Naive thymus-derived CD4-positive, alpha-beta T cell (primary cell): ENCODE results near the gene TAAR5. TPM values are rescaled to one million over a fixed set of nuclear protein-coding genes. Genes with fewer than 3 reads are reported as not detected.
"Not testable (repeated sequence)": the region's sequence is repeated elsewhere in the genome, so short reads cannot be mapped to it uniquely, and the experiment has no call there.

Experiments used
- ATAC-seq: fragments of 150-1000 bp; cut with Tn5 transposase; 2 replicates; pipeline ENCODE4 v1.10.0; 2021; ENCODE audit warnings: mild to moderate bottlenecking, moderate library complexity
- CTCF ChIA-PET: fragments of 350-600 bp; sonication (Branson Sonifier 250); formaldehyde crosslinking; loops from one replicate; lab custom pipeline; 2021; ENCODE audit warnings: antibody characterized with exemption; lab: Charles Lee
- POLR2A ChIA-PET: fragments of 350-600 bp; sonication (Branson Sonifier 250); formaldehyde crosslinking; loops from one replicate; lab custom pipeline; 2021; ENCODE audit warnings: antibody characterized with exemption, inconsistent platforms; lab: Charles Lee
- DNase-seq, 9 donors: peaks; one replicate each; pipeline versions ENCODE4 v3.0.0 to v3.0.0-alpha.2; 2020 to 2022; ENCODE audit warnings: mixed read lengths in 1 of 9
- H3K27ac ChIP-seq: one replicate; pipeline ENCODE4 v1.7.0; 2013; ENCODE audit warnings: mild to moderate bottlenecking, low read depth, low read length, moderate library complexity
- H3K27me3 ChIP-seq, 2 donors: one replicate each; pipeline ENCODE4 v1.7.0; 2013; ENCODE audit warnings: low read length in 2 of 2, mild to moderate bottlenecking in 2 of 2, moderate library complexity in 2 of 2; ENCODE audit not compliant: control insufficient read depth in 2 of 2, insufficient read depth in 2 of 2
- H3K36me3 ChIP-seq, 3 experiments: 1 replicate in 2 of 3; 2 replicates in 1 of 3; pipeline ENCODE4 v1.7.0; 2013; ENCODE audit warnings: low read length in 3 of 3, mild to moderate bottlenecking in 3 of 3, moderate library complexity in 1 of 3; ENCODE audit not compliant: insufficient read depth in 3 of 3, control insufficient read depth in 2 of 3
- H3K4me1 ChIP-seq, 2 donors: one replicate each; pipeline ENCODE4 v1.7.0; 2013; ENCODE audit warnings: low read length in 2 of 2, mild to moderate bottlenecking in 2 of 2, moderate library complexity in 1 of 2; ENCODE audit not compliant: control insufficient read depth in 2 of 2, insufficient read depth in 2 of 2
- H3K4me3 ChIP-seq: 2 replicates; pipeline ENCODE4 v1.7.0; 2013; ENCODE audit warnings: mild to moderate bottlenecking, low read length
- H3K9me3 ChIP-seq, 3 experiments: 1 replicate in 2 of 3; 2 replicates in 1 of 3; pipeline ENCODE4 v1.7.0; 2013; ENCODE audit warnings: low read length in 3 of 3; ENCODE audit not compliant: control insufficient read depth in 2 of 3
- H3K27ac Mint-ChIP-seq, 9 donors: one replicate each; pipeline ENCODE4 v1.8.0; 2020 to 2022; ENCODE audit warnings: mixed read lengths in 9 of 9, mild to moderate bottlenecking in 8 of 9, moderate library complexity in 5 of 9, inconsistent platforms in 2 of 9
- H3K27me3 Mint-ChIP-seq, 5 donors: one replicate each; pipeline ENCODE4 v1.8.0; 2021 to 2022; ENCODE audit warnings: mixed read lengths in 5 of 5, mild to moderate bottlenecking in 1 of 5
- H3K36me3 Mint-ChIP-seq, 5 donors: one replicate each; pipeline ENCODE4 v1.8.0; 2020 to 2022; ENCODE audit warnings: mixed read lengths in 5 of 5, mild to moderate bottlenecking in 3 of 5, inconsistent platforms in 1 of 5
- H3K4me1 Mint-ChIP-seq, 7 donors: one replicate each; pipeline ENCODE4 v1.8.0; 2020 to 2022; ENCODE audit warnings: mixed read lengths in 7 of 7, mild to moderate bottlenecking in 3 of 7, inconsistent platforms in 1 of 7
- H3K4me3 Mint-ChIP-seq, 10 donors: one replicate each; pipeline ENCODE4 v1.8.0; 2020 to 2022; ENCODE audit warnings: mild to moderate bottlenecking in 10 of 10, mixed read lengths in 10 of 10, moderate library complexity in 6 of 10, inconsistent platforms in 2 of 10
- H3K9me3 Mint-ChIP-seq, 11 donors: one replicate each; pipeline ENCODE4 v1.8.0; 2020 to 2022; ENCODE audit warnings: mixed read lengths in 11 of 11, mild to moderate bottlenecking in 4 of 11, inconsistent platforms in 1 of 11, moderate library complexity in 1 of 11
- intact Hi-C, 2 donors: fragments of 100-400 bp; cut with micrococcal nuclease; formaldehyde crosslinking; loops; one replicate each; pipeline ENCODE4 v1.15.1; 2023
- polyA plus RNA-seq, 2 donors: library from polyadenylated mRNA; unstranded; fragments of 300-500 nt; fragmentation: Illumina TruSeq; gene quantifications; one replicate each; pipeline ENCODE4 v1.2.3, GENCODE V29; 2021
- total RNA-seq, 6 experiments: library from RNA in 5 of 6; stranded (reverse) in 5 of 6; gene quantifications; 1 replicate in 5 of 6; 2 replicates in 1 of 6; pipeline ENCODE4 v1.2.3 and lab custom pipeline; 2021 to 2026

The TAAR5 gene, protein sequence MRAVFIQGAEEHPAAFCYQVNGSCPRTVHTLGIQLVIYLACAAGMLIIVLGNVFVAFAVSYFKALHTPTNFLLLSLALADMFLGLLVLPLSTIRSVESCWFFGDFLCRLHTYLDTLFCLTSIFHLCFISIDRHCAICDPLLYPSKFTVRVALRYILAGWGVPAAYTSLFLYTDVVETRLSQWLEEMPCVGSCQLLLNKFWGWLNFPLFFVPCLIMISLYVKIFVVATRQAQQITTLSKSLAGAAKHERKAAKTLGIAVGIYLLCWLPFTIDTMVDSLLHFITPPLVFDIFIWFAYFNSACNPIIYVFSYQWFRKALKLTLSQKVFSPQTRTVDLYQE
- total RNA-seq (not detected), polyA plus RNA-seq (not detected), total RNA-seq (lab: John Stamatoyannopoulos, UW) (not detected)

DNA sequence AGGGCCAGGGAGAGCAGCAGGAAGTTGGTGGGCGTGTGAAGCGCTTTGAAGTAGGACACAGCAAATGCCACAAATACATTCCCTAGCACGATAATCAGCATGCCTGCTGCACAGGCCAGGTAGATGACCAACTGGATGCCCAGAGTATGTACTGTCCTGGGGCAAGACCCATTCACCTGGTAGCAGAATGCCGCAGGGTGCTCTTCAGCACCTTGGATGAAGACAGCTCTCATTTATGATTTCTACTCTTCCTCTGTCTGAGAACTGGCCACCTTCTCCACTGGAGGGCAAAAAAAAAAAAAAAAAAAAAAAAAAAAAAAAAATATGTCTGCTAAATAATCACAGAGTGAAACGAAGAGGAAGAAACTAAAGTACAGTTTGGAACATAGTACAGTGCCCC lies at the start of gene TAAR5:
TAAR5 (minus strand) TSS at position 288 of the 400 bp plus-strand sequence; CDS start at position 233, 55 bp downstream.
- no peaks in the 10 kb centered on the region for H3K36me3 Mint-ChIP-seq
- peaks cover 0 to 1% (median 0%) of the 10 kb centered on the region in 11 donors for H3K9me3 Mint-ChIP-seq
- peaks cover 16 to 43% (median 30%) of the 10 kb centered on the region in 5 donors for H3K27me3 Mint-ChIP-seq
- H3K4me3 Mint-ChIP-seq, result no peak within 1 kb of the TSS
- no peaks in the 10 kb centered on the region for H3K4me1 Mint-ChIP-seq
- intact Hi-C loops, result no loop called here
- H3K27ac ChIP-seq, result no peak within 1 kb of the TSS
- no peak for DNase-seq
- H3K27ac Mint-ChIP-seq, result no peak within 1 kb of the TSS
- H3K4me1 ChIP-seq, result no peaks in the 10 kb centered on the region
- no peak within 1 kb of the TSS for H3K4me3 ChIP-seq
- no peak for ATAC-seq
- no peaks in the 10 kb centered on the region for H3K36me3 ChIP-seq
- ChIA-PET POLR2A (no interaction called here), CTCF (no interaction called here)
- H3K9me3 ChIP-seq, result no peaks in the 10 kb centered on the region
- no peaks in the 10 kb centered on the region for H3K27me3 ChIP-seq

DNA sequence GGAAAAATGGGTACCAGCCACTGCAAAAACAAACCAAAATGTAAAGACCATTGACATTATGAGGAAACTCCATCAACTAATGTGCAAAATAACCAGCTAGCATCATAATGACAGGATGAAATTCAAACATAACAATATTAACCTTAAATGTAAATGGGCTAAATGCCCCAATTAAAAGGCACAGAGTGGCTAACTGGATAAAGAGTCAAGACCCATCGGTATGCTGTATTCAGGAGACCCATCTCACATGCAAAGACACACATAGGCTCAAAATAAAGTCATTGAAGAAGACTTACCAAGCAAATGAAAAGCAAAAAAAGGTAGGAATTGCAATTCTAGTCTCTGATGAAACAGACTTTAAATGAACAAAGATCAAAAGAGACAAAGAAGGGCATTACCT lies 47.6 kb upstream of the TAAR5 start:
- ATAC-seq, H3K36me3 Mint-ChIP-seq, H3K9me3 ChIP-seq, POLR2A ChIA-PET, CTCF ChIA-PET, DNase-seq, intact Hi-C loops, H3K4me1 ChIP-seq, H3K27me3 ChIP-seq, H3K36me3 ChIP-seq, H3K4me1 Mint-ChIP-seq, H3K4me3 Mint-ChIP-seq, H3K27ac Mint-ChIP-seq, H3K4me3 ChIP-seq, H3K27ac ChIP-seq: not testable (repeated sequence)
- Mint-ChIP-seq H3K9me3 (peaks cover 0 to 13% (median 0%) of the 10 kb centered on the region in 11 donors), H3K27me3 (peaks cover 35 to 44% (median 42%) of the 10 kb centered on the region in 5 donors)

- H3K4me1 ChIP-seq, H3K4me1 Mint-ChIP-seq, H3K36me3 ChIP-seq, intact Hi-C loops, H3K9me3 ChIP-seq, ATAC-seq, H3K27ac ChIP-seq, CTCF ChIA-PET, POLR2A ChIA-PET, H3K4me3 ChIP-seq, H3K27me3 ChIP-seq, H3K27ac Mint-ChIP-seq, H3K4me3 Mint-ChIP-seq, DNase-seq, H3K36me3 Mint-ChIP-seq: not testable (repeated sequence)
- Mint-ChIP-seq H3K27me3 (peaks cover 35 to 47% (median 42%) of the 10 kb centered on the region in 5 donors), H3K9me3 (peaks cover 0 to 13% (median 0%) of the 10 kb centered on the region in 11 donors)
Measured at GRCh38 chr6:132635906-132636305, 46.4 kb upstream of the TAAR5 start.

DNA sequence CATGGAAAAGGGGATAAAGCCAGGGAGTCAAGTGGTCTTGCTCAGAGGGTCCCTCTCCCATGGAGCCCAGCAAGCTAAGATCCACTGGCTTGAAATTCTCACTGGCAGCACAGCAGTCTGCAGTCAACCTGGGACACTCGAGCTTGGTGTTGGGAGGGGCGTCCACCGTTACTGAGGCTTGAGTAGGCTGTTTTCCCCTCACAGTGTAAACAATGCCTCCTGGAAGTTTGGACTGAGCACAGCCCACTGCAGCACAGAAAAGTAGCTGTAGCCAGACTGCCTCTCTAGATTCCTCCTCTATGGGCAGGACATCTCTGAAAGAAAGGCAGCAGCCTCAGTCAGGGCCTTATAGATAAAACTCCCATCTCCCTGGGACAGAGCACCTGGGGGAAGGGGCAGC lies 45.7 kb upstream of the TAAR5 start:
- CTCF ChIA-PET, H3K4me3 Mint-ChIP-seq, intact Hi-C loops, H3K4me1 ChIP-seq, H3K4me3 ChIP-seq, H3K9me3 ChIP-seq, ATAC-seq, POLR2A ChIA-PET, H3K36me3 Mint-ChIP-seq, H3K4me1 Mint-ChIP-seq, H3K36me3 ChIP-seq, H3K27me3 ChIP-seq, H3K27ac ChIP-seq, DNase-seq, H3K27ac Mint-ChIP-seq: not testable (repeated sequence)
- H3K9me3 Mint-ChIP-seq, result peaks cover 0 to 13% (median 0%) of the 10 kb centered on the region in 11 donors
- peaks cover 33 to 52% (median 42%) of the 10 kb centered on the region in 5 donors for H3K27me3 Mint-ChIP-seq

DNA sequence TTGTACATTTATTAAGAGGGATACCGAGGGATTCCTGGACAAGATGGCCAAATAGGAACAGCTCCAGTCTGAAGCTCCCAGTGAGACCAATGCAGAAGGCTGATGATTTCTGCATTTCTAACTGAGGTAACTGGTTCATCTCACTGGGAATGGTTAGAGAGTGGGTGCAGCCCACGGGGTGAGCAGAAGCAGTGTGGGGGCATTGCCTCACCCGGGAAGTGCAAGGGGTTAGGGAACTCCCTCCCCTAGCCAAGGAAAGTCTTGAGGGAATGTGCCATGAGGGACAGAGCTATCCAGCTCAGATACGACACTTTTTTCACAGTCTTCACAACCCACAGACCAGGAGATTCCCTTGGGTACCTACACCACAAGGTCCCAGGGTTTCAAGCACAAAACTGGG lies 45.3 kb upstream of the TAAR5 start:
- intact Hi-C loops, result no loop called here
- Histone ChIP-seq H3K27me3 (no peaks in the 10 kb centered on the region), H3K9me3 (no peaks in the 10 kb centered on the region), H3K4me1 (no peaks in the 10 kb centered on the region), H3K4me3 (no peak overlapping the region), H3K27ac (no peak overlapping the region), H3K36me3 (no peaks in the 10 kb centered on the region)
- Mint-ChIP-seq H3K4me1 (no peaks in the 10 kb centered on the region), H3K4me3 (no peak overlapping the region), H3K27ac (no peak overlapping the region), H3K27me3 (peaks cover 33 to 52% (median 42%) of the 10 kb centered on the region in 5 donors), H3K9me3 (peaks cover 0 to 13% (median 0%) of the 10 kb centered on the region in 11 donors), H3K36me3 (no peaks in the 10 kb centered on the region)
- ChIA-PET POLR2A (no interaction called here), CTCF (no interaction called here)
- DNase-seq (no peak), ATAC-seq (no peak)

- H3K4me1 ChIP-seq, result no peaks in the 10 kb centered on the region
- no peak overlapping the region for H3K4me3 ChIP-seq
- DNase-seq (no peak), ATAC-seq (no peak)
- H3K27ac Mint-ChIP-seq, result no peak overlapping the region
- H3K27me3 Mint-ChIP-seq, result peaks cover 32 to 55% (median 53%) of the 10 kb centered on the region in 5 donors
- H3K9me3 ChIP-seq, result no peaks in the 10 kb centered on the region
- H3K27ac ChIP-seq, result no peak overlapping the region
- H3K4me1 Mint-ChIP-seq, result no peaks in the 10 kb centered on the region
- intact Hi-C loops, result no loop called here
- no peak overlapping the region for H3K4me3 Mint-ChIP-seq
- no peaks in the 10 kb centered on the region for H3K36me3 Mint-ChIP-seq
- POLR2A ChIA-PET, result no interaction called here
- no peaks in the 10 kb centered on the region for H3K36me3 ChIP-seq
- H3K9me3 Mint-ChIP-seq, result peaks cover 0 to 13% (median 3%) of the 10 kb centered on the region in 11 donors
- no peaks in the 10 kb centered on the region for H3K27me3 ChIP-seq
- CTCF ChIA-PET, result interaction anchor here (0.6 kb wide), 1 partner anchor 8 kb away, joined by 3 read pairs; no protein-coding TSS in a partner anchor
Measured at GRCh38 chr6:132633362-132633761, 43.8 kb upstream of the TAAR5 start.

DNA sequence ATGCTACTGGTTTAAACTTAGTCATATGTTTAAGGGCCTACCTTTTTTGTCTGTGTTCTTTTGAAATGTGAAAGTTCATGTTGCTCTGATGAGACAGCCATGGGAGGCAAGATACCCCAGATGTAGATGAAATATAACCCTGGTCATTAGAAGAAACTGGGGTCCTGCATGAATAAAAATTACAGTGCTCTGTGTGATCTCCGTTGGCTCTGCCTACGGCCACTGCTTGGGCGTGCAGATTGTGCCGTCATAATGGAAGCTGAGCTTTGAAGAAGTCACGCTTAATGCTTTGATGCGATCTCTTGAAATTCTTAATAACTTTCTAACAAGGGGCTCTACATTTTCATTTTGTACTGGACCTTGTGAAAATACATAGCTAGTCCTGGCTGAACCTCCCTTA lies 34.6 kb upstream of the TAAR5 start, which contains the start of gene TAAR2:
TAAR2 (minus strand) TSS at position 101 of the 400 bp plus-strand sequence; CDS start at position 101, 0 bp downstream.
- H3K36me3 Mint-ChIP-seq, result no peaks in the 10 kb centered on the region
- intact Hi-C loops, result no loop called here
- POLR2A ChIA-PET, result no interaction called here

More for the DNA sequence above, 34.6 kb upstream of the TAAR5 start, which contains the start of gene TAAR2:
- H3K4me3 Mint-ChIP-seq, result no peak within 1 kb of the TSS
- no peaks in the 10 kb centered on the region for H3K4me1 ChIP-seq
- ATAC-seq (no peak), DNase-seq (no peak)
- H3K4me3 ChIP-seq, result no peak within 1 kb of the TSS
- no peaks in the 10 kb centered on the region for H3K36me3 ChIP-seq
- H3K27me3 ChIP-seq, result no peaks in the 10 kb centered on the region
- no peaks in the 10 kb centered on the region for H3K4me1 Mint-ChIP-seq
- H3K27me3 Mint-ChIP-seq, result peaks cover 17 to 53% (median 28%) of the 10 kb centered on the region in 5 donors
- no peak within 1 kb of the TSS for H3K27ac ChIP-seq
- peaks cover 0 to 17% (median 3%) of the 10 kb centered on the region in 11 donors for H3K9me3 Mint-ChIP-seq
- no peak within 1 kb of the TSS for H3K27ac Mint-ChIP-seq
- CTCF ChIA-PET, result interaction anchor here (0.6 kb wide), 1 partner anchor 1486 kb away, joined by 3 read pairs; no protein-coding TSS in a partner anchor
- no peaks in the 10 kb centered on the region for H3K9me3 ChIP-seq
